Fibroblast of the aortic adventitia (primary cell): Measurements from ENCODE around the gene ELP4. TPM values are rescaled to one million over a fixed set of nuclear protein-coding genes. Genes with fewer than 3 reads are reported as not detected.

Experiments
- DNase-seq: peaks from one replicate; pipeline ENCODE4 v3.0.0-alpha.2; 2010; ENCODE audit warnings: low read depth
- H3K4me3 ChIP-seq: 2 replicates; pipeline ENCODE4 v1.5.1; 2011; ENCODE audit warnings: low read depth, mild to moderate bottlenecking, control low read depth, low read length, moderate library complexity
- CTCF ChIP-seq: IDR thresholded peaks from 2 replicates; pipeline ENCODE4 v1.5.1; 2011; ENCODE audit warnings: mild to moderate bottlenecking, low read length, control low read depth, inconsistent platforms; ENCODE audit not compliant: insufficient read depth
- total RNA-seq: library from RNA; depleted of rRNA; stranded (reverse); fragments of >200 nt; gene quantifications from 2 replicates; pipeline ENCODE4 v1.2.3, GENCODE V29; 2012; ENCODE audit warnings: low replicate concordance

The ELP4 gene
- total RNA-seq, 1 donor, result 23.0 TPM

- DNase-seq, result no peak
- H3K4me3 ChIP-seq, result peak overlapping the region; percentile 13
- TF ChIP-seq CTCF, result no peak
Measured at GRCh38 chr11:31817054-31817620, 307.6 kb downstream of the ELP4 start.

GRCh38 chr11:31817621-31818424 lies 308.3 kb downstream of the ELP4 start:
- no peak for DNase-seq
- TF ChIP-seq CTCF, result no peak
- H3K4me3 ChIP-seq, result no peak overlapping the region

- no peak for TF ChIP-seq CTCF
- no peak for DNase-seq
- H3K4me3 ChIP-seq, result no peak overlapping the region
Measured at GRCh38 chr11:31818425-31818755, 308.8 kb downstream of the ELP4 start.

- H3K4me3 ChIP-seq, result no peak overlapping the region
- DNase-seq, result no peak
- no peak for TF ChIP-seq CTCF
Measured at GRCh38 chr11:31818874-31819331, 309.3 kb downstream of the ELP4 start.

GRCh38 chr11:31819621-31820437 lies 310.3 kb downstream of the ELP4 start:
- TF ChIP-seq CTCF, result no peak
- H3K4me3 ChIP-seq, result no peak overlapping the region
- DNase-seq, result no peak

GRCh38 chr11:31820438-31820818 lies 310.9 kb downstream of the ELP4 start:
- TF ChIP-seq CTCF, result no peak
- H3K4me3 ChIP-seq, result no peak overlapping the region
- no peak for DNase-seq
